ENCODE measurements around the gene ZNF138.

ZNF138 gene

DNA sequence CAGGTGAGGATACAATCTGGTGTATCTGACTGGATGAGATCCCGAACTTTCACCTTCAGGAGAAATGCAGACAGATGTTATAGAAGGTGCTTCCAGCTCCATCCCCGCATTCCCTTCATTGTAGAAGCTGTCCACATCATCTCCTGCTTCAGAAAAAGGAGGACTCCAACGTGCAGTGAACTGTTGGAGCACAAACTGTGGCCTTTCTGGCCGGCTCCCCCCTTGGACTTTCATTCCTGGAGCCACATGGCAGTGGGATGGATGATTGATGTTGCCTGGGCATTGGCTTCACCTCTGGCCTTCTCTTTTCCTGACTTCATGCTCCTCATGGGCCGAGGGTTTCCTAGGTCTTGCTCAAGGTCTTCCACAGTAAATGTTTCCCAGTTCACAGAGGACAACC is 79.3 kb downstream of the ZNF138 start:
- no peak for DNase-seq (ENCODE audit: low spot score)
- TF ChIP-seq, protein P1, sequence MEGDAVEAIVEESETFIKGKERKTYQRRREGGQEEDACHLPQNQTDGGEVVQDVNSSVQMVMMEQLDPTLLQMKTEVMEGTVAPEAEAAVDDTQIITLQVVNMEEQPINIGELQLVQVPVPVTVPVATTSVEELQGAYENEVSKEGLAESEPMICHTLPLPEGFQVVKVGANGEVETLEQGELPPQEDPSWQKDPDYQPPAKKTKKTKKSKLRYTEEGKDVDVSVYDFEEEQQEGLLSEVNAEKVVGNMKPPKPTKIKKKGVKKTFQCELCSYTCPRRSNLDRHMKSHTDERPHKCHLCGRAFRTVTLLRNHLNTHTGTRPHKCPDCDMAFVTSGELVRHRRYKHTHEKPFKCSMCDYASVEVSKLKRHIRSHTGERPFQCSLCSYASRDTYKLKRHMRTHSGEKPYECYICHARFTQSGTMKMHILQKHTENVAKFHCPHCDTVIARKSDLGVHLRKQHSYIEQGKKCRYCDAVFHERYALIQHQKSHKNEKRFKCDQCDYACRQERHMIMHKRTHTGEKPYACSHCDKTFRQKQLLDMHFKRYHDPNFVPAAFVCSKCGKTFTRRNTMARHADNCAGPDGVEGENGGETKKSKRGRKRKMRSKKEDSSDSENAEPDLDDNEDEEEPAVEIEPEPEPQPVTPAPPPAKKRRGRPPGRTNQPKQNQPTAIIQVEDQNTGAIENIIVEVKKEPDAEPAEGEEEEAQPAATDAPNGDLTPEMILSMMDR (IDR thresholded peaks at IDR 0.05; ENCODE audit: borderline replicate concordance, control extremely low read depth, extremely low read depth, insufficient read depth, missing control alignments) = no peak
- in situ Hi-C loops (cut with MboI; ENCODE audit: low sequenced_read_pairs, unreplicated experiment) = no loop called here

DNA sequence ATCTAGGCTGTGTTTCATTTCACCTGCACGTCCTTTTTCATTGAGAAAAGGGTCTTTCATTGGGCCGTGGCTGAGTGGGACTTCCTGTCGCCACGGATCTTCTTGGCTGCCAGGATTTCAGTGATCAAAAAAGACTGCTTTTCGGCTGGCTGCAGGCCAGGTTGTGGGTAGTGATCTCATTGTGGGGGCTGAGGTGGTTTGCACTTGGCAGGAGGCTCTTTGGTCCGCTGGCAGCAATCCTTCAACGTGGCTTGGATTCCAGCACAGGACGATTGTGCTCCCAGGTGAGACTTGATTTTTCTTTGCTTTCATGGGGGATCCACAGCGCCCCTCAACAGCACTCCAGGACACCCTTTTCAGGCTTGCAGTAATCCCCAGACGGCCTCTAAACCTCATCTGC is 79.9 kb downstream of the ZNF138 start:
- TF ChIP-seq, protein P1 (IDR thresholded peaks at IDR 0.05; ENCODE audit: borderline replicate concordance, control extremely low read depth, extremely low read depth, insufficient read depth, missing control alignments) = no peak
- no peak for DNase-seq (ENCODE audit: low spot score)
- in situ Hi-C loops (cut with MboI; ENCODE audit: low sequenced_read_pairs, unreplicated experiment) = no loop called here

DNA sequence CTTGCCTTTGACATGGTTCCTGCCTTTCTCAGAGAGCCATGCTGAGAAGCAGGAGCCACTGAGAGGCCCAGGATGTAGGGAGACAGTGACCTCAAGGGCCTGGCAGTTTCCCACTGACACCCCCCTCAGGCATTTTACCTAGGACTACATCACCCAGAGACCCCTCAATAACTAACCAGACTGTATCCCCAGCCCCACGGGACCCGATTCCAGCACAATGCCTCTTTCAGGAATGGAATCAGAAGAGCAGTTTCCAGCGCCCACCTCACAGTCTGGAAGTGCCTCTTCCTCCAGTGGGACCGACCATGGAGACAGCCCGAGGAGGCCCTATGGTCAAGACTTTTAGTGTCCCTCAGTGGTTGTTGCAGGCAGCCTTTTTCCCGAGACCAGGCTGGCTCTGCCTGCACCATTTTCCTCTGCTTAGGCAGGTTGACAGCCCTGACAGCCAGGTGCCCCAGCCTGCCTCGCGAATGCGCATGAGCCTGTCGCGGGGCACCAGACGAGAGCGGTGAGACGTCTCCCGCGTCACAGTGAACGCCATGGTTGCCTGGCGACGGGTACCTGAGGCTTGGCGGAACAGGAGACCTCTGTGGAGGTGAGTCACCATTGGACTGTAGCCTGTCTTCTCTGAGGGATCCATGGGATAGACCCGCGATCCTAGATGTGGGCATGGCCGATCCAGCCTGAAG is 80.5 kb downstream of the ZNF138 start:
- TF ChIP-seq, protein P1 (IDR thresholded peaks at IDR 0.05; ENCODE audit: borderline replicate concordance, control extremely low read depth, extremely low read depth, insufficient read depth, missing control alignments) = no peak

DNA sequence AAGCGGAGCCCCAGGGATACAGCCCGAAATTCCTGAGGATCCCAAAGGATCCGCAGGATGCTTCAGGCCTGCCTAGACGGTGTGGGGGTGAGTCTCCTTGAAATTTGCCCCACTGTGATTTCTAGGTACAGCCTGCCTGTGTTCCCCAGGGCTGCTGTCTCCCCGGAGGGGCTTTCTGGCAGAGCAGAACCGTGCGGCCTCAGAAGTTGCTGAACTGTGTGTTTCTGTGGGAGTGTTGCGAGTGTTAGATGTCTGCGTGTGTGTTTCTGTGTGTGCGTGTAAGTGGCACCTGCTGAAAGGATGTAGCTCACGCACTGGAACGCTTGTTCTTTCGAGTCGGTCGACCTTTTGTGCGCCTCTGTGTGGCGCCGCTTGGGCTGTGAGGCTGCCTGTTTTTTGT is 81.0 kb downstream of the ZNF138 start:
- in situ Hi-C loops (cut with MboI; ENCODE audit: low sequenced_read_pairs, unreplicated experiment) = no loop called here
- TF ChIP-seq, protein P1 (IDR thresholded peaks at IDR 0.05; ENCODE audit: borderline replicate concordance, control extremely low read depth, extremely low read depth, insufficient read depth, missing control alignments) = no peak
- no peak for DNase-seq (ENCODE audit: low spot score)

More for the DNA sequence above, 80.5 kb downstream of the ZNF138 start:
- in situ Hi-C loops (cut with MboI; ENCODE audit: low sequenced_read_pairs, unreplicated experiment) = no loop called here
- peak; percentile 12 for DNase-seq (ENCODE audit: low spot score)

DNA sequence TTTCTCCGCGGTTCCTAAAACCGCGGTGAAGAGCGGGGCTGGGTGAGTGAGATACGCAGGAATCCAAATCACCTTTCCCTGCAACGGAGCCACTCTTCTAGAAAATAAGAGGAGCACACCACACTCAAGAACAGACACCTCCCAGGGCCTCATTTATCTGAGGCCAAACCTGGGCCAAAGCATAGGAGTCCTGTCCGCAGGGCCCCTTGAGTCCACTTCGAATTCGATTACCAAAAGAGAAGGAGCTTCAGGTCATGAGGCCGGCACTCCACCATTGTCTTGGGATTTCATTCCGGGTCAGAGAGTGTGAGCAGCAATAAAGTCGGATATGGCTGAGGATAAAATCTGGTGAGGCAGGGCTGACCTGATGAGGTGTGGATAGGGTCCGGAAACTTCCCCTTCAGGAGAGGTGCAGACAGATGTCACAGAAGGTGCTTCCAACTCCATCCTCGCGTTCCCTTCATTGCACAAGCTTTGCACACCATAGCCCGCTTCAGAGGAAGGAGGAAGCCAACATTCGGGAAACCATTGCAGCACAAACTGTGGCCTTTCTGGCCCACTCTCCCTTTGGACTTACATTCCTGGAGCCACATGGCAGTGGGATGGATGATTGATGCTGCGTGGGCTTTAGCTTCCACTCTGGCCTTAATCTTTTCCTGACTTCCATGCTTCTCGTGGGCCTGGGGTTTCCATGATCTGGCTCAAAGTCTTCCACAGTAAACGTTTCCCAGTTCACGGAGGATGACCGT is 81.6 kb downstream of the ZNF138 start:
- in situ Hi-C loops (cut with MboI; ENCODE audit: low sequenced_read_pairs, unreplicated experiment) = no loop called here
- no peak for DNase-seq (ENCODE audit: low spot score)
- TF ChIP-seq, protein P1 (IDR thresholded peaks at IDR 0.05; ENCODE audit: borderline replicate concordance, control extremely low read depth, extremely low read depth, insufficient read depth, missing control alignments) = no peak

DNA sequence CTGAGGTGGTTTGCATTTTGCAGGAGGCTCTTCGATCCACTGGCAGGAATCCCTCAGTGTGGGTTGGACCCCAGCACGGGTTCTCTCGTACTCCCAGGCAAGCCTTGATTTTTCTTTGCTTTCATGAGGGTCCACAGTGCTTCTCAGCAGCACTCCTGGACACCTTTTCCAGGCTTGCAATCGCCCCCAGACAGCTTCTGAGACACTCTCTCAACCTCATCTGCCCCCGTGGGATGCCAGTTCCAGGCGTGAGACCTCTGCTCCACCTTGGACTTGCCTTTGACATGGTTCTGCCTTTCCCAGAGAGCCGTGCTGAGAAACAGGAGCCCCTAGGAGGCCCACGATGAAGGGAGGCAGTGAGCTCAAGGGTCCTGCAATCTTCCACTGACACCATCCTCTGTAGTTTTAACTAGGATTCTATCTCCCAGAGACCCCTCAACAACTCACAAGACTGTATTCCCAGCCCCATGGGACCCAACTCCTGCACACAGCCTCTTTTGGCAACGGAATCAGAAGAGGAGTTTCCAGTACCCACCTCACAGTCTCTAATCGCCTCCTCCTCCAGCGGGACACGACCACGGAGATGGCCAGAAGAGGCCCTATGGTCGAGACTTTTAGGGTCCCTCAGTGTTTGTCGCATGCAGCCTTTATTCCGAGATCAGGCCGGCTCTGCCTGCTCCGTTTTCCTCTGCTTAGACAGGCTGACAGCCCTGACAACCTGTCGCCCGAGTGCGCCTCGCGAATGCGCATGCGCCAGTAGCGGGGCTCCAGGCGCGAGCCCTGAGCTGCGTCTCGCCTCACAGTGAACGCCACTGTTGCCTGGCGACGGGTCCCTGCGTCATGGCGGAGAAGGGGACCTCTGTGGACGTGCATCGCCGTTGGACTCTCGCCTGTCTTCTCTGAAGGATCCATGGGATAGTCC is 82.8 kb downstream of the ZNF138 start:
- TF ChIP-seq, protein P1 (IDR thresholded peaks at IDR 0.05; ENCODE audit: borderline replicate concordance, control extremely low read depth, extremely low read depth, insufficient read depth, missing control alignments) = no peak
- in situ Hi-C loops (cut with MboI; ENCODE audit: low sequenced_read_pairs, unreplicated experiment) = no loop called here
- DNase-seq (ENCODE audit: low spot score) = peak; percentile 68

Data from GM13976 (cell line).